HepG2 (cell line): Measurements from ENCODE around the gene PLPP7. TPM values are rescaled to one million over a fixed set of nuclear protein-coding genes. Genes with fewer than 3 reads are reported as not detected.
A peak's percentile ranks its signal among the peaks of the same experiment; 100 is the strongest.

Experiments
- ATAC-seq: fragments of 200-7000 bp; cut with Tn5 transposase; 3 replicates; pipeline ENCODE4 v1.9.1; 2020; ENCODE audit warnings: mild to moderate bottlenecking, moderate library complexity
- BruUV-seq: library from RNA; stranded (reverse); fragments of 400-500 nt; replicated peaks from 2 replicates; lab custom pipeline; 2021; lab: Mats Ljungman, UMichigan
- CTCF ChIA-PET: fragments of 300-600 bp; formaldehyde crosslinking; extraction: SDS; loops from one replicate; lab custom pipeline; 2021; ENCODE audit warnings: low total read pairs, inconsistent platforms, low intra/inter-chr PET ratio; lab: Yijun Ruan, JAX
- POLR2A ChIA-PET: fragments of 350-600 bp; sonication (Branson Sonifier 250); formaldehyde crosslinking; loops from one replicate; lab custom pipeline; 2020; ENCODE audit warnings: antibody characterized with exemption, inconsistent platforms; lab: Yijun Ruan, JAX
- DNase-seq: peaks from one replicate; pipeline ENCODE4 v3.0.0-alpha.2; 2015; ENCODE audit warnings: low spot score
- FAIRE-seq: peaks from 3 replicates; lab custom pipeline; 2011; peaks lifted over from hg19 to GRCh38; lab: Jason Lieb, UNC
- H2AFZ ChIP-seq: one replicate; pipeline ENCODE4 v1.6.1; 2011; ENCODE audit warnings: low read length, inconsistent platforms
- H3K27ac ChIP-seq: fragments of 300-600 bp; 3 replicates; pipeline ENCODE4 v1.8.0; 2011; ENCODE audit warnings: mixed run types, mild to moderate bottlenecking, mixed read lengths, low read length, inconsistent platforms; ENCODE audit not compliant: insufficient read depth; ENCODE audit errors: extremely low read length
- H3K27me3 ChIP-seq, 2 experiments: fragments of 200-600 bp in 1 of 2; 2 replicates in 1 of 2; 3 replicates in 1 of 2; pipeline versions ENCODE4 v1.6.0 to v1.8.0; 2011; ENCODE audit warnings: low read length in 2 of 2, mild to moderate bottlenecking in 2 of 2, moderate library complexity in 2 of 2, inconsistent platforms in 1 of 2; ENCODE audit not compliant: insufficient read depth in 2 of 2, control insufficient read depth in 1 of 2
- H3K36me3 ChIP-seq, 2 experiments: fragments of 200-600 bp in 1 of 2; replicated peaks in 1 of 2; 2 replicates in 1 of 2; 3 replicates in 1 of 2; pipeline versions ENCODE4 v1.5.1 to v1.8.0; 2011; ENCODE audit warnings: low read length in 2 of 2, inconsistent platforms in 1 of 2; ENCODE audit not compliant: insufficient read depth in 2 of 2, control insufficient read depth in 1 of 2
- H3K4me1 ChIP-seq: 2 replicates; pipeline ENCODE4 v1.5.1; 2012; ENCODE audit warnings: low read length, inconsistent platforms; ENCODE audit not compliant: insufficient read depth
- H3K4me2 ChIP-seq: 2 replicates; pipeline ENCODE4 v1.6.0; 2011; ENCODE audit warnings: low read depth, low read length, inconsistent platforms
- H3K4me3 ChIP-seq, 3 experiments: fragments of 200-600 bp in 1 of 3; sonication (generic), shearing (Covaris generic) in 1 of 3; replicated peaks in 1 of 3; 2 replicates each; pipeline ENCODE4 v1.5.1; 2011 to 2016; ENCODE audit warnings: low read length in 3 of 3, inconsistent platforms in 2 of 3, low read depth in 2 of 3, mild to moderate bottlenecking in 2 of 3, control low read depth in 1 of 3, mixed read lengths in 1 of 3; ENCODE audit not compliant: insufficient read depth in 1 of 3
- H3K79me2 ChIP-seq: one replicate; pipeline ENCODE4 v1.6.1; 2011; ENCODE audit warnings: low read length, inconsistent platforms; ENCODE audit not compliant: insufficient read depth
- H3K9ac ChIP-seq: 2 replicates; pipeline ENCODE4 v1.6.0; 2011; ENCODE audit warnings: mild to moderate bottlenecking, low read depth, low read length, inconsistent platforms; ENCODE audit not compliant: insufficient read depth
- H3K9me3 ChIP-seq: 2 replicates; pipeline ENCODE4 v1.5.1; 2012; ENCODE audit warnings: mild to moderate bottlenecking, low read length
- H4K20me1 ChIP-seq: 2 replicates; pipeline ENCODE4 v1.6.0; 2011; ENCODE audit warnings: inconsistent platforms, mild to moderate bottlenecking, low read length, moderate library complexity; ENCODE audit not compliant: insufficient read depth
- FOSL1 ChIP-seq: sonication (generic); formaldehyde crosslinking; IDR thresholded peaks from 2 replicates; pipeline ENCODE4 v1.9.0; 2021; ENCODE audit warnings: missing genetic modification reagents, borderline replicate concordance
- HMGXB3 ChIP-seq: sonication (generic); formaldehyde crosslinking; IDR thresholded peaks from 2 replicates; pipeline ENCODE4 v1.4.0; 2020; ENCODE audit warnings: missing genetic modification reagents, borderline replicate concordance
- JUN ChIP-seq: sonication (generic); formaldehyde crosslinking; IDR thresholded peaks from 2 replicates; pipeline ENCODE4 v1.4.0; 2020; ENCODE audit warnings: mild to moderate bottlenecking, missing genetic modification reagents
- MAX ChIP-seq: IDR thresholded peaks from 2 replicates; pipeline ENCODE4 v1.6.1; 2012; ENCODE audit warnings: inconsistent platforms
- NFE2 ChIP-seq: sonication (generic); formaldehyde crosslinking; IDR thresholded peaks from 2 replicates; pipeline ENCODE4 v1.4.0; 2020; ENCODE audit warnings: missing genetic modification reagents
- REXO4 ChIP-seq: sonication (generic); formaldehyde crosslinking; IDR thresholded peaks from 2 replicates; pipeline ENCODE4 v1.8.0; 2022; ENCODE audit warnings: missing genetic modification reagents, mild to moderate bottlenecking, borderline replicate concordance
- YY1 ChIP-seq: IDR thresholded peaks from 2 replicates; pipeline ENCODE4 v1.6.1; 2011; ENCODE audit warnings: low read length, low read depth, moderate library complexity, mild to moderate bottlenecking; ENCODE audit not compliant: insufficient read depth, insufficient replicate concordance
- WGBS: methylation state at CpG from one replicate; pipeline ENCODE4 v1.1.6; 2017; ENCODE audit warnings: low lambda C conversion rate; 5-methylcytosine and 5-hydroxymethylcytosine counted together
- in situ Hi-C: cut with HindIII; loops from 2 replicates; pipeline ENCODE4 v1.10.0; 2017; ENCODE audit warnings: low pct_unique_long_range_greater_than_20kb; ENCODE audit not compliant: extremely low pct_ligation_motif_present
- intact Hi-C: fragments of 100-400 bp; cut with micrococcal nuclease; formaldehyde crosslinking; loops from one replicate; pipeline ENCODE4 v1.10.0; 2022; ENCODE audit not compliant: unreplicated experiment
- polyA plus RNA-seq, 8 experiments: library from polyadenylated mRNA; depleted of rRNA in 3 of 8; stranded (reverse) in 7 of 8; unstranded in 1 of 8; fragments of >200 nt; fragmentation: Illumina TruSeq in 4 of 8; extraction: Trizol in 4 of 8; gene quantifications; 2 replicates each; pipeline versions ENCODE4 v1.2.1 to v1.2.3, GENCODE V29; 2011 to 2016; ENCODE audit warnings: low read depth in 4 of 8, missing spikeins in 1 of 8, mixed read lengths in 1 of 8; ENCODE audit not compliant: insufficient read depth in 1 of 8
- total RNA-seq, 5 experiments: library from RNA; depleted of rRNA; stranded (reverse); fragments of >200 nt; fragmentation: Illumina TruSeq; extraction: Trizol; gene quantifications; 2 replicates each; pipeline ENCODE4 v1.2.3, GENCODE V29; 2016; ENCODE audit warnings: low read depth in 1 of 5
- TF ChIP-seq, protein P1 (sequence below): sonication (generic); formaldehyde crosslinking; IDR thresholded peaks from 2 replicates; pipeline ENCODE4 v1.4.0; 2020; ENCODE audit warnings: mild to moderate bottlenecking, missing genetic modification reagents
- TF ChIP-seq, protein P2 (sequence below): sonication (generic); formaldehyde crosslinking; IDR thresholded peaks from 2 replicates; pipeline ENCODE4 v1.4.0; 2020; ENCODE audit warnings: missing genetic modification reagents
- TF ChIP-seq, protein P3 (sequence below): IDR thresholded peaks from 2 replicates; pipeline ENCODE4 v1.6.1; 2016; ENCODE audit warnings: low read depth, borderline replicate concordance

PLPP7 gene
- total and polyA plus RNA-seq, 2 of the 13 experiments (the other 11 are each of a cell fraction or from before 2014, with no cell fraction given), result 0.33 to 1.2 TPM

- Histone ChIP-seq H3K27ac (no peak overlapping the region), H3K4me2 (peak overlapping the region; percentile 86), H3K9ac (no peak overlapping the region), H3K9me3 (no peaks in the 10 kb centered on the region), H3K4me3 (peak overlapping the region in 2 of 3 experiments; percentile 26 to 68; a peak in 4 of 6 replicates), H4K20me1 (no peaks in the 10 kb centered on the region), H3K36me3 (no peaks in the 10 kb centered on the region), H3K4me1 (peaks cover 62% of the 10 kb centered on the region), H3K27me3 (peaks cover 17 to 49% of the 10 kb centered on the region in 2 experiments), H2AFZ (no peak overlapping the region), H3K79me2 (no peaks in the 10 kb centered on the region)
- ChIA-PET CTCF (no interaction called here), POLR2A (no interaction called here)
- in situ Hi-C loops, result no loop called here
- intact Hi-C loops, result loop anchor here (10.0 kb wide), 1 partner anchor 51 kb away; no protein-coding TSS in a partner anchor
- BruUV-seq, result no TSS peak
- 43% methylated on average over 10 of the region's 13 CpGs for WGBS
- ATAC-seq (no peak), FAIRE-seq (no peak), DNase-seq (no peak)
- no peak for TF ChIP-seq JUN (CRISPR knock-in tag)
- no peak for TF ChIP-seq MAX
- TF ChIP-seq, protein P1, sequence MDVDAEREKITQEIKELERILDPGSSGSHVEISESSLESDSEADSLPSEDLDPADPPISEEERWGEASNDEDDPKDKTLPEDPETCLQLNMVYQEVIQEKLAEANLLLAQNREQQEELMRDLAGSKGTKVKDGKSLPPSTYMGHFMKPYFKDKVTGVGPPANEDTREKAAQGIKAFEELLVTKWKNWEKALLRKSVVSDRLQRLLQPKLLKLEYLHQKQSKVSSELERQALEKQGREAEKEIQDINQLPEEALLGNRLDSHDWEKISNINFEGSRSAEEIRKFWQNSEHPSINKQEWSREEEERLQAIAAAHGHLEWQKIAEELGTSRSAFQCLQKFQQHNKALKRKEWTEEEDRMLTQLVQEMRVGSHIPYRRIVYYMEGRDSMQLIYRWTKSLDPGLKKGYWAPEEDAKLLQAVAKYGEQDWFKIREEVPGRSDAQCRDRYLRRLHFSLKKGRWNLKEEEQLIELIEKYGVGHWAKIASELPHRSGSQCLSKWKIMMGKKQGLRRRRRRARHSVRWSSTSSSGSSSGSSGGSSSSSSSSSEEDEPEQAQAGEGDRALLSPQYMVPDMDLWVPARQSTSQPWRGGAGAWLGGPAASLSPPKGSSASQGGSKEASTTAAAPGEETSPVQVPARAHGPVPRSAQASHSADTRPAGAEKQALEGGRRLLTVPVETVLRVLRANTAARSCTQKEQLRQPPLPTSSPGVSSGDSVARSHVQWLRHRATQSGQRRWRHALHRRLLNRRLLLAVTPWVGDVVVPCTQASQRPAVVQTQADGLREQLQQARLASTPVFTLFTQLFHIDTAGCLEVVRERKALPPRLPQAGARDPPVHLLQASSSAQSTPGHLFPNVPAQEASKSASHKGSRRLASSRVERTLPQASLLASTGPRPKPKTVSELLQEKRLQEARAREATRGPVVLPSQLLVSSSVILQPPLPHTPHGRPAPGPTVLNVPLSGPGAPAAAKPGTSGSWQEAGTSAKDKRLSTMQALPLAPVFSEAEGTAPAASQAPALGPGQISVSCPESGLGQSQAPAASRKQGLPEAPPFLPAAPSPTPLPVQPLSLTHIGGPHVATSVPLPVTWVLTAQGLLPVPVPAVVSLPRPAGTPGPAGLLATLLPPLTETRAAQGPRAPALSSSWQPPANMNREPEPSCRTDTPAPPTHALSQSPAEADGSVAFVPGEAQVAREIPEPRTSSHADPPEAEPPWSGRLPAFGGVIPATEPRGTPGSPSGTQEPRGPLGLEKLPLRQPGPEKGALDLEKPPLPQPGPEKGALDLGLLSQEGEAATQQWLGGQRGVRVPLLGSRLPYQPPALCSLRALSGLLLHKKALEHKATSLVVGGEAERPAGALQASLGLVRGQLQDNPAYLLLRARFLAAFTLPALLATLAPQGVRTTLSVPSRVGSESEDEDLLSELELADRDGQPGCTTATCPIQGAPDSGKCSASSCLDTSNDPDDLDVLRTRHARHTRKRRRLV (CRISPR knock-in tag), result no peak
- TF ChIP-seq, protein P2, sequence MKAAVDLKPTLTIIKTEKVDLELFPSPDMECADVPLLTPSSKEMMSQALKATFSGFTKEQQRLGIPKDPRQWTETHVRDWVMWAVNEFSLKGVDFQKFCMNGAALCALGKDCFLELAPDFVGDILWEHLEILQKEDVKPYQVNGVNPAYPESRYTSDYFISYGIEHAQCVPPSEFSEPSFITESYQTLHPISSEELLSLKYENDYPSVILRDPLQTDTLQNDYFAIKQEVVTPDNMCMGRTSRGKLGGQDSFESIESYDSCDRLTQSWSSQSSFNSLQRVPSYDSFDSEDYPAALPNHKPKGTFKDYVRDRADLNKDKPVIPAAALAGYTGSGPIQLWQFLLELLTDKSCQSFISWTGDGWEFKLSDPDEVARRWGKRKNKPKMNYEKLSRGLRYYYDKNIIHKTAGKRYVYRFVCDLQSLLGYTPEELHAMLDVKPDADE, result no peak
- TF ChIP-seq, protein P3, sequence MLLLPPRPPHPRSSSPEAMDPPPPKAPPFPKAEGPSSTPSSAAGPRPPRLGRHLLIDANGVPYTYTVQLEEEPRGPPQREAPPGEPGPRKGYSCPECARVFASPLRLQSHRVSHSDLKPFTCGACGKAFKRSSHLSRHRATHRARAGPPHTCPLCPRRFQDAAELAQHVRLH (CRISPR knock-in tag), result no peak
- no peak for TF ChIP-seq HMGXB3 (CRISPR knock-in tag)
- no peak for TF ChIP-seq NFE2
- TF ChIP-seq YY1, result no peak
- no peak for TF ChIP-seq REXO4 (CRISPR knock-in tag)
- no peak for TF ChIP-seq FOSL1 (CRISPR knock-in tag)
Measured at GRCh38 chr9:131273856-131274673, 15.5 kb upstream of the PLPP7 start.
